ENCODE data around the gene DIAPH3. TPM values are rescaled to one million over a fixed set of nuclear protein-coding genes. Genes with fewer than 3 reads are reported as not detected.

Gene DIAPH3
- total and polyA plus RNA-seq, 2 of the 8 experiments (the other 6 are each of a cell fraction or from before 2014, with no cell fraction given): 8.0 to 30.8 TPM

GRCh38 chr13:59950266-59950665 lies 213.5 kb downstream of the DIAPH3 start (continued):
- no peak for TF ChIP-seq CHD7 (IDR thresholded peaks at IDR 0.05; ENCODE audit: insufficient replicate concordance, low read length)
- TF ChIP-seq TEAD4 (IDR thresholded peaks at IDR 0.05; ENCODE audit: low read depth, low read length): no peak
- TF ChIP-seq CREB1 (IDR thresholded peaks at IDR 0.05): no peak
- no peak for TF ChIP-seq BACH1 (IDR thresholded peaks at IDR 0.05; ENCODE audit: low read length)
- TF ChIP-seq SIX5 (IDR thresholded peaks at IDR 0.05; ENCODE audit: low read depth, low read length): no peak
- TF ChIP-seq TCF12 (IDR thresholded peaks at IDR 0.05; ENCODE audit: low read depth, low read length): no peak
- no peak for TF ChIP-seq YY1 (IDR thresholded peaks at IDR 0.05; ENCODE audit: low read depth, low read length)
- TF ChIP-seq JUN (IDR thresholded peaks at IDR 0.05; ENCODE audit: low read depth, low read length): no peak
- no peak for TF ChIP-seq PHF8 (conservative IDR thresholded peaks at IDR 0.05; ENCODE audit: low read depth, low read length)
- TF ChIP-seq BRCA1 (IDR thresholded peaks at IDR 0.05; ENCODE audit: low read depth, low read length): no peak
- no peak for TF ChIP-seq RXRA (IDR thresholded peaks at IDR 0.05; ENCODE audit: insufficient read depth, low read depth, low read length)
- TF ChIP-seq JUND (IDR thresholded peaks at IDR 0.05; ENCODE audit: low read length): no peak
- TF ChIP-seq SP2 (IDR thresholded peaks at IDR 0.05; ENCODE audit: low read length): no peak
- no peak for TF ChIP-seq RFX5 (IDR thresholded peaks at IDR 0.05; ENCODE audit: borderline replicate concordance, low read depth, low read length)

Measured in H1 (cell line).